ACC112 (cell line): ENCODE data around the gene CCDC80.
A peak's percentile ranks its signal among the peaks of the same experiment; 100 is the strongest.

Experiments
- H2AFZ ChIP-seq: fragments of 200-600 bp; sonication (generic); one replicate; pipeline ENCODE4 v1.6.0; 2017; ENCODE audit warnings: antibody characterized with exemption, low read length; ENCODE audit not compliant: unreplicated experiment
- H3K27ac ChIP-seq: fragments of 200-600 bp; sonication (generic); 2 replicates; pipeline ENCODE4 v1.5.1; 2014; ENCODE audit warnings: low read depth, mild to moderate bottlenecking, antibody characterized with exemption, low read length, moderate library complexity
- H3K27me3 ChIP-seq: fragments of 200-600 bp; sonication (generic); 2 replicates; pipeline ENCODE4 v1.6.1; 2014; ENCODE audit warnings: mild to moderate bottlenecking, antibody characterized with exemption, low read length, moderate library complexity, mixed read lengths; ENCODE audit not compliant: insufficient read depth
- H3K36me3 ChIP-seq: fragments of 200-600 bp; sonication (generic); 2 replicates; pipeline ENCODE4 v1.6.1; 2016; ENCODE audit warnings: mild to moderate bottlenecking, antibody characterized with exemption, low read length, moderate library complexity, mixed read lengths; ENCODE audit not compliant: insufficient read depth
- H3K4me1 ChIP-seq: fragments of 200-600 bp; sonication (generic); one replicate; pipeline ENCODE4 v1.6.1; 2016; ENCODE audit warnings: low read length, mixed read lengths; ENCODE audit not compliant: insufficient read depth, unreplicated experiment, control insufficient read depth
- H3K4me3 ChIP-seq: fragments of 200-600 bp; sonication (generic); 2 replicates; pipeline ENCODE4 v1.5.1; 2014; ENCODE audit warnings: mild to moderate bottlenecking, low read depth, low read length
- H3K79me2 ChIP-seq: fragments of 200-600 bp; sonication (generic); one replicate; pipeline ENCODE4 v1.6.0; 2016; ENCODE audit warnings: low read length; ENCODE audit not compliant: control insufficient read depth, unreplicated experiment, insufficient read depth

Gene CCDC80

GRCh38 chr3:112644453-112644852, 3.5 kb upstream of the CCDC80 start:
- no peaks in the 10 kb centered on the region for H3K36me3 ChIP-seq
- no peak overlapping the region for H3K27ac ChIP-seq
- H3K27me3 ChIP-seq: no peaks in the 10 kb centered on the region
- H3K4me1 ChIP-seq: peaks cover 60% of the 10 kb centered on the region
- H3K4me3 ChIP-seq: no peak overlapping the region
- H2AFZ ChIP-seq: no peak overlapping the region
- peaks cover 26% of the 10 kb centered on the region for H3K79me2 ChIP-seq

GRCh38 chr3:112643621-112644240, 2.8 kb upstream of the CCDC80 start:
- no peaks in the 10 kb centered on the region for H3K27me3 ChIP-seq
- peak overlapping the region; percentile 55 for H2AFZ ChIP-seq
- H3K79me2 ChIP-seq: peaks cover 34% of the 10 kb centered on the region
- no peaks in the 10 kb centered on the region for H3K36me3 ChIP-seq
- H3K4me1 ChIP-seq: peaks cover 53% of the 10 kb centered on the region
- peak overlapping the region; percentile 84 for H3K4me3 ChIP-seq
- peak overlapping the region; percentile 96 for H3K27ac ChIP-seq

- no peaks in the 10 kb centered on the region for H3K27me3 ChIP-seq
- H3K79me2 ChIP-seq: peaks cover 41% of the 10 kb centered on the region
- peak overlapping the region; percentile 84 for H3K4me3 ChIP-seq
- peak overlapping the region; percentile 55 for H2AFZ ChIP-seq
- H3K27ac ChIP-seq: peak overlapping the region; percentile 96
- no peaks in the 10 kb centered on the region for H3K36me3 ChIP-seq
- H3K4me1 ChIP-seq: peaks cover 50% of the 10 kb centered on the region
These were observed 2.1 kb upstream of the CCDC80 start for GRCh38 chr3:112642912-112643506.

- Histone ChIP-seq H2AFZ (no peak overlapping the region), H3K79me2 (peaks cover 66% of the 10 kb centered on the region), H3K4me1 (peaks cover 28% of the 10 kb centered on the region), H3K4me3 (peak overlapping the region; percentile 84), H3K27ac (peak overlapping the region; percentile 96), H3K27me3 (no peaks in the 10 kb centered on the region), H3K36me3 (no peaks in the 10 kb centered on the region)
These were observed 540 bp downstream of the CCDC80 start for GRCh38 chr3:112640276-112640929.

GRCh38 chr3:112639455-112640225, 1.3 kb downstream of the CCDC80 start:
- Histone ChIP-seq H2AFZ (no peak overlapping the region), H3K79me2 (peaks cover 74% of the 10 kb centered on the region), H3K36me3 (0 out of 2 replicates have a peak, but pooled peaks cover 2% of the 10 kb centered on the region), H3K4me1 (peaks cover 36% of the 10 kb centered on the region), H3K27ac (peak overlapping the region; percentile 96), H3K27me3 (no peaks in the 10 kb centered on the region), H3K4me3 (peak overlapping the region; percentile 84)

- H3K27ac ChIP-seq: peak overlapping the region; percentile 96
- H3K4me3 ChIP-seq: peak overlapping the region; percentile 84
- H2AFZ ChIP-seq: no peak overlapping the region
- H3K4me1 ChIP-seq: peaks cover 40% of the 10 kb centered on the region
- peaks cover 86% of the 10 kb centered on the region for H3K79me2 ChIP-seq
- peaks cover 3% of the 10 kb centered on the region; the same call in 1 of the 2 replicates for H3K36me3 ChIP-seq
- no peaks in the 10 kb centered on the region for H3K27me3 ChIP-seq
These were observed 2.5 kb downstream of the CCDC80 start for GRCh38 chr3:112638327-112639020.

GRCh38 chr3:112637700-112638099, 3.2 kb downstream of the CCDC80 start:
- H3K27me3 ChIP-seq: no peaks in the 10 kb centered on the region
- H3K27ac ChIP-seq: peak overlapping the region; percentile 96
- H3K4me1 ChIP-seq: peaks cover 41% of the 10 kb centered on the region
- H3K4me3 ChIP-seq: peak overlapping the region; percentile 84
- H3K79me2 ChIP-seq: peaks cover 93% of the 10 kb centered on the region
- H2AFZ ChIP-seq: no peak overlapping the region
- H3K36me3 ChIP-seq: peaks cover 3% of the 10 kb centered on the region; the same call in 1 of the 2 replicates

GRCh38 chr3:112635674-112636073, 5.3 kb downstream of the CCDC80 start:
- H3K27ac ChIP-seq: peak overlapping the region; percentile 96
- peak overlapping the region; percentile 84 for H3K4me3 ChIP-seq
- H2AFZ ChIP-seq: no peak overlapping the region
- no peaks in the 10 kb centered on the region for H3K27me3 ChIP-seq
- H3K36me3 ChIP-seq: peaks cover 6% of the 10 kb centered on the region
- H3K79me2 ChIP-seq: peaks cover 99% of the 10 kb centered on the region
- H3K4me1 ChIP-seq: peaks cover 46% of the 10 kb centered on the region

GRCh38 chr3:112634786-112635541, 6.0 kb downstream of the CCDC80 start:
- H3K4me1 ChIP-seq: peaks cover 53% of the 10 kb centered on the region
- H3K27me3 ChIP-seq: no peaks in the 10 kb centered on the region
- peak overlapping the region; percentile 84 for H3K4me3 ChIP-seq
- H3K79me2 ChIP-seq: peaks cover 99% of the 10 kb centered on the region
- H3K36me3 ChIP-seq: peaks cover 13% of the 10 kb centered on the region
- peak overlapping the region; percentile 96 for H3K27ac ChIP-seq
- H2AFZ ChIP-seq: no peak overlapping the region
